GM10847 (cell line): ENCODE results near the gene WBP11.

Experiments
- POLR2A ChIP-seq: IDR thresholded peaks from 2 replicates; pipeline ENCODE4 v1.6.1; 2011; ENCODE audit not compliant: insufficient read length; ENCODE audit errors: extremely low read depth

Gene WBP11

DNA sequence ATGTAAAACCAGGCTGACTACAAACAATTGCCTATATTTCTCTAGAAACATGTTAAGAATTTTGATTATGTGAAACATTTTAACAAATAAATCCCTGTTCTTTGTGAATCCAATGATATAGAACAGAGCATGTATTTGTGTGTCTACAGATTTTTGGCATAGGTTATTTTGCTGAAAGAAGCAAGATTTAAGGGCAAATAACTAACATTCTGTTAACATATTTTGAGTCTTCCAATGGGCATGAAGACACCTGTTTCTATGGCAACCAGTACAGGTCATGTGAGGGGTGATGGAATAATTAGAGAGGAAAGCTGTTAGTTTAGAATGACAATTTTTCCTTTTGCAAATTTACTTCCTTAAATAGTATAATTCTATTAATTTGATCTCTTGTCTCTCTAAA, 31.2 kb upstream of the WBP11 start:
- no peak for TF ChIP-seq POLR2A

DNA sequence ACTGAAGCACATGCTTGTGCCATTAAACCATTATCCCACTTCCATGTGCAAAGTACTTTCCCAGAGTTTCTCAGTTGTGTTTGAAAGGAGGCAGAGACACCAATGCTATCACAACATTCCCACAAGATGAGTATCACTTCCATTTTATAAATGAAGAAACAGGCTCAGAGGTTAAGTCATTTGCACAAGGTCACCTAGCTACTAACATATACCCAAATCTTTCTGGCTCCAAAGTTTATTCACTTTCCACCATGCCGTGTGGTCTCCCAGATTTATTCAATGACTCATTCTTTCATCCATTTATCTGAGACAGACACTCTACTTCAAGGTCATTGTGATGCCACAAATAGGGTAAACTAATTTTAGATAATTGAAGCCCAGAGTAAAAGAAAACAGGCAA, 30.7 kb upstream of the WBP11 start:
- TF ChIP-seq POLR2A = no peak

- TF ChIP-seq POLR2A = no peak
Measured at GRCh38 chr12:14833336-14833735, 30.1 kb upstream of the WBP11 start.

DNA sequence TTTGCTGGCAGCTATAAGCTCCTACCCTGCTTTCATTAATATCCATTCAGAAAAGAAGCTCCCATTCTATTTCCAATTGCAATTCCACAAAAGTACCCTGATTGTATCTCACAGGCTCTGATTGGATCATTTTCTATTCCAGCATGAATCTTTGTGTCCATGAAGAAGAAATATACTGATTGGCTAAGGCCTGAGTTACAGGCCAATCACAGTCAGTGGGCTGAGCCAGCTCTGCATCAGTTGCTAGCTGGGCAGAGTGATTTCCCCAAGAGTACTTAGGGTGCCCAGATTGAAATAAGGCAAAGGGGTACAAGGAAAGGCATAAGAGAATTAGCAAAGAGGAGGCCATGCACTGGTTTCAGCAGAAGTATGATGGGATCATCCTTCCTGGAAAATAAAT, 25.6 kb upstream of the WBP11 start:
- no peak for TF ChIP-seq POLR2A

GRCh38 chr12:14827043-14827442, 23.8 kb upstream of the WBP11 start:
- no peak for TF ChIP-seq POLR2A

DNA sequence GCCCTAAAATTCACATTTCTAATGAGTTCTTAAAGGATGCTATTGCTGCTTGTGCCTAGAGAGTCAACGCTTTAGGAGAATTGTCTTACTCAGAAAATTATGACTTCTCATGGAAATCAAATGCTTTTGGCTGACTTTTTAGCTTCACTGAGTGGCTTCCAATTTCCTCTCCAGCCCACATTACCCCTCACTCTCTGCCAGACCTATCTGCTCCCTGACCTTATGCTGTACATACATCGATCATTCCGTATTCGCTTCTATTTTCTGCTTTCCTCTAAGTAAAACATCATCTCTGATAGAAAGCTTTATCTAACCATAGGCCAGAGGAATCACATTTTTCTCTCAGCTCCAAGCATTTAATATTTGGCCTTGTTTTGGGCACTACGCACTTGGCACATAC, 23.2 kb upstream of the WBP11 start:
- TF ChIP-seq POLR2A = no peak

DNA sequence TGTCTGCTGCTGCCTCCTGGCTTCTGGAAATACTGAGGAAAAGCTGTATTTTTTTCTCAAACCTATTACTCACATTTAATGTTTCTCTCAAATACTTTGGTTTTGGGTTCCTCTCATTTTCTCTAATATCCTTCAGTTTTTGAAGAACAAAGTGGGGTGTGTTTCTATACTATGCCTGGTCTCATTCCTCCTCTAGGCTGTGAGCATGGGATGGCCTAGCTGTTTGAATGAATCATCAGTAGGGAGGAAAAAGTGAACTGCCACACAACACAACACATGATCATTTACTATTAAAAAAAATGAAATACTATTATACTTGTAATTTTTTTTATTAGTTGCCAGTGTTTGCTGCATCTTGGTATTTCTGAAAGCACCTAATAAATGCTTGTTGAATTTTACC, 22.0 kb upstream of the WBP11 start:
- no peak for TF ChIP-seq POLR2A

GRCh38 chr12:14824012-14824634, 20.8 kb upstream of the WBP11 start:
- no peak for TF ChIP-seq POLR2A

DNA sequence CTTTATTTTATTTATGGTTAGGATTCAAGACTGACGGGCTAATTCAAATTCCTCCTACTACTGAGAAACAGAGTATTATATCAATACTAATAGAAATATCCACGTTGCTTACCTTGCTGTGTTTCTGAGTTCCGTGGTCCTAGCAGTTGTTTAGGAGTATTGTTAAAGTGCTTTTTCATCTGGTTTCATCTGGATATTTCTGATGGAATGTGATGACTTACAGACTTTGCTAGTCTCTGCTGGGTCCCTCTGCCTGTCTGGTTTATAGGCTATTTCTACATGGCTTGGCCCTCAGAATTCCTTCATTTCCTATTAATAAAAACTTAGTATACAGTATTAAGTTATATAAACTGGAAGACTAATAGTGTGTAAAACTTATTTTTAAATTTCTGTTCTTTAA, 10.7 kb upstream of the WBP11 start, which contains the start of gene SMCO3:
Gene SMCO3 (minus strand): TSS at position 169 of the 400 bp plus-strand sequence. CDS start 7,502 bp downstream, outside the sequence.
- no peak for TF ChIP-seq POLR2A

GRCh38 chr12:14811486-14811885, 8.2 kb upstream of the WBP11 start:
- TF ChIP-seq POLR2A = no peak

DNA sequence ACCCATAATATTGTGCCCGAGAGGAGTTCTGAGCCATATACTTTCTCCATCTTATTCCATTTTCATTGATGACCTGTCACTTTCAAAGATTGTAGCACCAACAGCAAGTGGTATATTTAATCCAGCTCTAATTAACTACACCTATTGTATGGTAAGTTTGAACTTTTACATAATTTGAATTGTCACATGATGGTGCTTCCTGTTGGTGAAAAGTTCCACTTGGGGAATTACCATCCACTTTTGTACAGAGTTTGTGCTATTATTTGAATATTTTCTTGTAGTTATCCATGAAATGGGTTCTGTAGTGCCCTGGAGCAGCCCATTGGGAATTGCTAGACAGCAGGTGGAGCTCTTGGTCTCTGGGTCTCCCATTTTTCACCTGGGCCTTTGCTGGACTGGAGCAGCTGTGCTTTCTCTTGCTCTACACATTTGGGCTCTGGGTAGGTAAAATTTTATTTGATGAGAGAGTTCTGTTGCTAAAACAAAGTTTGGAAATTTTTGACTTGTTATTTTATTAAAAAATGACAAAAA, 7.7 kb upstream of the WBP11 start:
- TF ChIP-seq POLR2A = no peak

DNA sequence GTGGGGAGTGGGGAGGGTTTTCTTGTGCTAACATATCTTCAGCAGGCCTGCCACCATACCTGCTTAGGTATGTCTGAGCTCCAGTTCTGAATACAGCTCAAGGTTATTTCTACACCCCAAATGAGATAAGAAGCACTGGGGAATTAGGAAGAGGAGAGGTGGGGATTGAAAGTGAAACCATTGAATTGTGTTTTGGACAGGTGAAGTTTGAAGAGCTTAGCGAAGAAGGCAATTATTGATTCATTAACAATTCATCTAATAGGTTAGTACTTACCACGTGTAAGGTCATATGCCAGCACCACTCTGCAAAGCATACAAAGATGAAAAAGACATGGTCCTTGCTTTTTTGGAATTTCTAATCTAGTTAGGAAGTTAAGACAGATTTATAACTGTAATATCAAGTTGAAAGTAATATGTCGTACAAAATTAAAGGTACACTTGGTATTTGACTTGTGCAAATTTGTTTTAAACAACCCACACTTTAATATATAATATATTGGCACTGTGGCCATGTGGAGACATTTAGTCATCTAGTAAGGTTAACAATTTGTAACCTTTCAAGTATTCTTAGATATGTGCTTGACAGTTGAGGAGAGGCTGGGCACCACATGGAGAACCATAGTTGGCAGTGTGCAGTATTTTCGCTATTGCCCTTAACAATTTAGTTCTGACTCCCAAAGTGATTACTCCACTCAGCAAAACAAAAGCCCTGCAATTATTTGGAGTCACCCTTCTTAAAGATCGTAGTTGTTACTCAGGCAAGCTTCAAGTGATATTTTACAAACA, 7.1 kb upstream of the WBP11 start:
- no peak for TF ChIP-seq POLR2A

GRCh38 chr12:14803830-14804160, 517 bp upstream of the WBP11 start:
- TF ChIP-seq POLR2A = no peak

DNA sequence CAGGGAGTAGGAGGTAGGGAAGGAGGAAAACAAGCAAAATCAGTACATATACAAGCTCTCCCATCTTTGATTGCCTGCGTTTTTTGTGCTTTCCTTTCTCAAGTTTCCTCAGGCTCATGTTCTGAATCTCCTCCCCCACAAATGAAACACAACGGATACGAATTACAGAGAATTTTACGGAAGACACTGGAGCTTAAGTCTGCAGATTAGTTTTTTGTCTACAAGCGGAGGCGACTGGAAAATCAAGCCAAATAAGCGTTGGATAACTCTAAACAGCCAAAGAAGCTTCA, 612 bp downstream of the WBP11 start:
- TF ChIP-seq POLR2A = no peak

DNA sequence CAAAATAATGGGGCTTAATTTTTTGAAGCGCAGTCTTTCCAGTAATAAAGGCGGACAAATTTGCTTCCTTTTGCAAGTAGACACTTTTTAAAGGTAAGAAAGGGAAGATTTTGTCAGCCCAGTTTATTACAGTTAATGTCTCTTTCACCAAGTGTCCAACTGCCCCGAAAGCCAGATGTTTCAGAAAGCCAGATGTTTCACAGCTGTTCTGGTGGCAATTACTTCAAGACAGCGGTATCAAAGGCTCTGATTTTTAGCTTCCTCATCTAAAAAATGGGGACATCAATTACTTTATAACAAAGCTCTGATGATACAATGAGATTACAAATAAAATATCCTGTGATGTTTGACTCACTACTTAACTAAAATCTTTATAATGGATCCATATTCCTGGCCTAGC, 1.0 kb downstream of the WBP11 start:
- no peak for TF ChIP-seq POLR2A

DNA sequence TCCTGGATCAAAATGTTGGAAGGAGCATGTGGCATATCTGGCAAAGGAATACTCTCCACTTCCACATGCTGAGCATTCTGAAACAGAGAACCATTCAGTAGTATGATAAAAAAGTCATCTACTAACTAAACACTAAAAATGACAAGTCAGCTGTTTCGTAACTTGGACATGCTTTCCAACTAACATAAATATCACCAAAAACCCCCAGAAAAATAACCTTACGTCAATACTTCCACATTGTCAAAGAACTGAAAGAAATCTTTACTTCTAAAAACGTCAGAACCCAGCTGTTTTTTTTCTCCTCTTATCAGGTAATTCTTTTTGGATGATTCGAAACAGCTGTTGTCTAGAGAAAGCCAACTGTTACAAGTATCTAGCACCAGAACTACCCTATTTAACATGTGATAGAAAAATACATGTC, 8.2 kb downstream of the WBP11 start:
- TF ChIP-seq POLR2A = no peak

- TF ChIP-seq POLR2A = no peak
Measured at GRCh38 chr12:14785568-14785967, 17.7 kb downstream of the WBP11 start.

- TF ChIP-seq POLR2A = no peak
Measured at GRCh38 chr12:14784471-14784870, 18.8 kb downstream of the WBP11 start.

GRCh38 chr12:14782756-14783155, 20.5 kb downstream of the WBP11 start:
- TF ChIP-seq POLR2A = no peak
